ACC112 (cell line): ENCODE data around the gene TLR6.

Experiments
- H2AFZ ChIP-seq: fragments of 200-600 bp; sonication (generic); one replicate; pipeline ENCODE4 v1.6.0; 2017; ENCODE audit warnings: antibody characterized with exemption, low read length; ENCODE audit not compliant: unreplicated experiment
- H3K27ac ChIP-seq: fragments of 200-600 bp; sonication (generic); 2 replicates; pipeline ENCODE4 v1.5.1; 2014; ENCODE audit warnings: low read depth, mild to moderate bottlenecking, antibody characterized with exemption, low read length, moderate library complexity
- H3K27me3 ChIP-seq: fragments of 200-600 bp; sonication (generic); 2 replicates; pipeline ENCODE4 v1.6.1; 2014; ENCODE audit warnings: mild to moderate bottlenecking, antibody characterized with exemption, low read length, moderate library complexity, mixed read lengths; ENCODE audit not compliant: insufficient read depth
- H3K36me3 ChIP-seq: fragments of 200-600 bp; sonication (generic); 2 replicates; pipeline ENCODE4 v1.6.1; 2016; ENCODE audit warnings: mild to moderate bottlenecking, antibody characterized with exemption, low read length, moderate library complexity, mixed read lengths; ENCODE audit not compliant: insufficient read depth
- H3K4me1 ChIP-seq: fragments of 200-600 bp; sonication (generic); one replicate; pipeline ENCODE4 v1.6.1; 2016; ENCODE audit warnings: low read length, mixed read lengths; ENCODE audit not compliant: insufficient read depth, unreplicated experiment, control insufficient read depth
- H3K4me3 ChIP-seq: fragments of 200-600 bp; sonication (generic); 2 replicates; pipeline ENCODE4 v1.5.1; 2014; ENCODE audit warnings: mild to moderate bottlenecking, low read depth, low read length
- H3K79me2 ChIP-seq: fragments of 200-600 bp; sonication (generic); one replicate; pipeline ENCODE4 v1.6.0; 2016; ENCODE audit warnings: low read length; ENCODE audit not compliant: control insufficient read depth, unreplicated experiment, insufficient read depth

The TLR6 gene

DNA sequence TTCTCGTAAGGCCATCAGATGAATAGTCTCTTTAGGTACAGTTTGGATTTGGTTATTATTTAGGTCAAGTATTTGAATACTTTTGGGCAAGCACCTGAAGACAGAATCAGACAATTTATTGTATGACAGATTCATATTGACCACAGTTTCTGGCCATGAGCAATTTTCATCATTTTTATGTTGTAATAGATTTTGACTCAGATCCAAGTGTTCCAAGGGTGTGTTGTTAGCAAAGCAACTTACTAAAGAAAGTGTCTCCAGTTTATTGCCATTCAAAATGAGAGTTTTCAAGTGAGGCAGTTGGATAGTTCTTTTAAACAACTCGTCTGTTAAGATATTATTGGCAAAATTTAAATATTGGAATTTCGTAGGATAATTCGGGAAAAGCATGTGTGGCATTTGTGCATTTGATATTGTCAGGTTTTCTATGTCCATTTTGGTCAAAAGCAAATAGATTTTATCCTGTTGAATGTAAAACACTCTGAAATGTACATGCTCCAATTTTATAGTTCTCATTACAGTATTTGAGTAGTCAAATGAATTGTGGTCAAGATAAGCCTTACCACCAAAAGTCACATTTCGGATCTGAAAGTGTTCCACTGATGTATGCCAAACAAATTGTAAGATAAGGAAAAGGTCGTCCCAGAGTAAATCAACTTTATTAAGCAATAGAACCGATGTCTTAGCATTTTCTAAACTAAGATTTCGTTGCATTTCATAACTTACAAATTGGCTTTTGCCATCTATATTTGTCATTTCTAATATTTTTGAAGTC is 82.2 kb downstream of the TLR6 start:
- H3K79me2 ChIP-seq = no peaks in the 10 kb centered on the region
- no peaks in the 10 kb centered on the region for H3K27me3 ChIP-seq
- no peaks in the 10 kb centered on the region for H3K4me1 ChIP-seq
- no peaks in the 10 kb centered on the region for H3K36me3 ChIP-seq
- no peak overlapping the region for H3K4me3 ChIP-seq
- no peak overlapping the region for H3K27ac ChIP-seq
- no peak overlapping the region for H2AFZ ChIP-seq
